RWPE1 (cell line): Measurements from ENCODE around the gene CASS4.
A peak's percentile ranks its signal among the peaks of the same experiment; 100 is the strongest.

Experiments
- CTCF ChIA-PET: fragments of 350-600 bp; sonication (Branson Sonifier 250); formaldehyde crosslinking; extraction: SDS; loops from one replicate; lab custom pipeline; 2021; lab: Yijun Ruan, JAX
- POLR2A ChIA-PET: fragments of 400-600 bp; formaldehyde crosslinking; extraction: SDS; loops from one replicate; lab custom pipeline; 2020; ENCODE audit warnings: antibody characterized with exemption; ENCODE audit not compliant: low non-redundant PET; lab: Yijun Ruan, JAX
- DNase-seq: peaks from one replicate; pipeline ENCODE4 v3.0.0; 2012; ENCODE audit warnings: low spot score
- H3K27ac ChIP-seq: fragments of 450-650 bp; 2 replicates; pipeline ENCODE4 v1.5.1; 2017
- CTCF ChIP-seq: fragments of 450-650 bp; conservative IDR thresholded peaks from 2 replicates; pipeline ENCODE4 v1.5.1; 2017; ENCODE audit warnings: low read depth, mild to moderate bottlenecking

CASS4 gene

GRCh38 chr20:56417911-56418310, 5.9 kb downstream of the CASS4 start:
- ChIA-PET POLR2A (interaction anchor here (0.6 kb wide), 1 partner anchor 21 kb away, joined by 4 read pairs; no protein-coding TSS in a partner anchor), CTCF (interaction anchor here (0.7 to 1.1 kb wide), 3 partner anchors 19 to 1364 kb away, joined by 3 read pairs; no protein-coding TSS in a partner anchor)
- DNase-seq: no peak
- no peak overlapping the region for H3K27ac ChIP-seq
- no peak for TF ChIP-seq CTCF

GRCh38 chr20:56418385-56418861, 6.4 kb downstream of the CASS4 start:
- ChIA-PET POLR2A (no interaction called here), CTCF (interaction anchor here (0.7 to 1.1 kb wide), 2 partner anchors 20 to 1363 kb away, joined by 3 read pairs; no protein-coding TSS in a partner anchor)
- H3K27ac ChIP-seq: no peak overlapping the region
- DNase-seq: no peak
- no peak for TF ChIP-seq CTCF

GRCh38 chr20:56420028-56420427, 8.0 kb downstream of the CASS4 start:
- CTCF ChIA-PET: interaction anchor here (1.0 kb wide), 1 partner anchor 9 kb away, joined by 3 read pairs; no protein-coding TSS in a partner anchor
- H3K27ac ChIP-seq: no peak overlapping the region
- no peak for DNase-seq
- no peak for TF ChIP-seq CTCF
- POLR2A ChIA-PET: no interaction called here

GRCh38 chr20:56420940-56421688, 9.1 kb downstream of the CASS4 start:
- POLR2A ChIA-PET: no interaction called here
- no peak overlapping the region for H3K27ac ChIP-seq
- no peak for DNase-seq
- CTCF ChIA-PET: interaction anchor here (1.0 kb wide), 2 partner anchors 10 to 17 kb away, joined by 3 to 5 read pairs; no protein-coding TSS in a partner anchor
- TF ChIP-seq CTCF: no peak

GRCh38 chr20:56422076-56422823, 10.2 kb downstream of the CASS4 start:
- DNase-seq: peak; percentile 49
- ChIA-PET POLR2A (no interaction called here), CTCF (interaction anchor here (0.7 to 1.1 kb wide), 2 partner anchors 32 to 1923 kb away, joined by 3 to 4 read pairs; no protein-coding TSS in a partner anchor)
- H3K27ac ChIP-seq: no peak overlapping the region
- TF ChIP-seq CTCF: no peak

GRCh38 chr20:56422824-56423189, 10.7 kb downstream of the CASS4 start:
- POLR2A ChIA-PET: no interaction called here
- DNase-seq: no peak
- CTCF ChIA-PET: interaction anchor here (0.6 to 1.1 kb wide), 3 partner anchors 16 to 1923 kb away, joined by 3 to 5 read pairs (median 4); no protein-coding TSS in a partner anchor
- no peak for TF ChIP-seq CTCF
- H3K27ac ChIP-seq: no peak overlapping the region
